GM18508 (cell line): ENCODE results near the gene SLC5A2.
"Not testable (repeated sequence)": the region's sequence is repeated elsewhere in the genome, so short reads cannot be mapped to it uniquely, and the experiment has no call there.

Experiments
- ATAC-seq: cut with Tn5 transposase; IDR thresholded peaks from one replicate; pipeline ENCODE4 v1.9.1; 2021; ENCODE audit warnings: moderate number of reproducible peaks; ENCODE audit not compliant: insufficient read depth, unreplicated experiment

Gene SLC5A2

GRCh38 chr16:31523768-31524167 is 40.8 kb downstream of the SLC5A2 start:
- ATAC-seq: not testable (repeated sequence)

DNA sequence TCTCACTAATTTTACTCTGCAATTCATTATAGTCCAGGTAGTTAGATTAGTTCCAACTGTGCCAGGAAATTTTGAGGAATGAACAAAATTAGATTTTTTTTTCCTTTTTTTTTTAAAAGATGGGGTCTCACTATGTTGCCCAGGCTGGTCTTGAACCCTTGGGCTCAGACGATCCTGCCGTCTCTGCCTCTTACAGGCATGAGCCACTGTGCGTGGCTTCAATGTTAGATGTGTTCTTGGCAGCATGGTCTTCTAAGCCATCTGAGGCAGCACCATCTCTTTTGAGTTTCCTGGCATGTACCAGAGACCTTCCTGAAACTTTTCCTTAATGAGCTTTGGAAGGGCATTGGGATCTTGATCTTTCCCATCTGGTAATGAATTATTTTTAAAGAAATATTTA is 42.2 kb downstream of the SLC5A2 start:
- no peak for ATAC-seq

GRCh38 chr16:31527734-31528274 is 44.9 kb downstream of the SLC5A2 start, which contains the start of gene AHSP:
Gene AHSP, plus strand, starts transcription at chr16:31527900. Its CDS starts 240 bp downstream, at chr16:31528140.
- ATAC-seq: no peak

DNA sequence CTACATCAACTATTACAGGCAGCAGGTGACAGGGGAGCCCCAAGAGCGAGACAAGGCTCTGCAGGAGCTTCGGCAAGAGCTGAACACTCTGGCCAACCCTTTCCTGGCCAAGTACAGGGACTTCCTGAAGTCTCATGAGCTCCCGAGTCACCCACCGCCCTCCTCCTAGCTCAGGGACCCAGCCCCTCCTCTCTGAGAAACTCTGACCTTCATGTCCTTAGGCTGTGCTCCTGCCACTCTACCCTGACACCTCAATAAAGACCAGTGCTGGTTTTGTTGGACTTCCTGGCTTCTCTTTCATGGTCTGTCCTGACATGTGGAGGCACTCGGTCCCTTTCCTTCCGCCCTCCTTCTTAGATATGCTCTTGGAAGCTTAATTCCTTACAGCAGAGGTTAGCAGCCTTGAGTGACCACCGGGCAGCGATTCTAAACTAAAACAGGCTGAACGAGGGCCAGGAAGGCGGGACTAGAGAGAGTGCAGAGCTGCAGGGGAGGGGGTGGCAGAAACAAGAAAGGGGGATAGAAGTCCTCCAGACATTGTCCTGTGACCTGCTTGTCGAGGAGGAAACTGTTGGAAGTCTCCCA is 45.7 kb downstream of the SLC5A2 start:
- no peak for ATAC-seq

DNA sequence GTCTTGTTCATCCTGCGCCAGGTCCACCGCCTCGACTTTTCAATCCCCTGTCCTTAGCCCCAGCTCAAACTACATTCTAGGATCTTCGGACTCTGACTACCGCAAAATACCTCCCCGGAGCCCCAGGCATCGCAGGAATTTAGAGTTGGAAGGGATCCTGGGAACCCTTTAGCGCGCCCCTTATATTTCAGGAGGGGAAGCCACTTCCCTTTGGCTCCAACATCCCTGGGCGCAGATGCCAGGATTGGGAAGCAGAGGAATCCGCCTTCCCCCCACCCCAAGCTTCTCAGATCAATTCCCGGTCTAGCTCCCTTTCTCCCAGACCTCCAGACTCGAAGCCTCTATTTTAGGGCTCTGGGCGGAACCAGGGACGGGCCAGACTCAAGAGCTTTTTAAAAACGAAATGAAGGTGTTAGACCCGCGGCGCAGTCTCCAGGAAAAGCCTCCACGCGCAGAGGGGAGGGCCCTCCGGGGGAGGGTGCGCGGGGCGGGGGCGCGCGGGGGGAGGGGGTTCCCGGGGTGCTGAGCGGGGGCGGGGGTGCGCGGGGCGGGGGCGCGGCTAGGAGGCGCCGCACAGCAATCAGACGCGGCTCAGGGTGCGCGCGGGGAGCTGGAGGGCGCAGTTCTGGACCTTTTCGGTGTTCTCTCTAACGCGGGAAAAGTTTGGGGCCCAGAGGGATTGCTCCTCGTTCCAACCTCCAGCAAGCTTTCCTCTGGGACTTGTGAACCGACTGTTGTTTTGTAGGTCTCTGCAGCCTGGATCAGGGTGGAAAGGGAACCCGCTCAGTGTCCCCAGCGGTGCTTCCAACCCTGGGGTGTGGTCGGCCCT is 46.4 kb downstream of the SLC5A2 start:
- ATAC-seq: no peak

GRCh38 chr16:31529937-31530312 is 47.0 kb downstream of the SLC5A2 start:
- ATAC-seq: no peak

GRCh38 chr16:31530405-31530804 is 47.5 kb downstream of the SLC5A2 start:
- ATAC-seq: no peak

DNA sequence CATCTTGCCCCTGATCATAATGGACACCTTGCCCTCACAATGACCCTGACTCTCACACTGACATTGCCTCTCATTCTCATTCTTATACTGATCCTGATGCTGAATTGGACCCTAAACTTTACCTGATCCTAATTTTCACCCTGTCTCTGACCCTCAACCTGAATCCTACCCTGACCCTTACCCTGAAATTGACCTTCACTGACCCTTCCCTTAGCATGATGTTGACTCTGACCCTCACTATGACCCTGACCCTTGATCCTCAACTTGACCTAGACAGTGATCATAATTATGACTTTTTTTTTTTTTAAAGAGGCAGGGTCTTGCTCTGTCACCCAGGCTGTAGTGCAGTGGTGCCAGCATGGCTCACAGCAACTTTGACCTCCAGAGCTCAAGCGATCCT is 48.2 kb downstream of the SLC5A2 start:
- ATAC-seq: no peak

GRCh38 chr16:31532120-31532519 is 49.2 kb downstream of the SLC5A2 start:
- no peak for ATAC-seq

DNA sequence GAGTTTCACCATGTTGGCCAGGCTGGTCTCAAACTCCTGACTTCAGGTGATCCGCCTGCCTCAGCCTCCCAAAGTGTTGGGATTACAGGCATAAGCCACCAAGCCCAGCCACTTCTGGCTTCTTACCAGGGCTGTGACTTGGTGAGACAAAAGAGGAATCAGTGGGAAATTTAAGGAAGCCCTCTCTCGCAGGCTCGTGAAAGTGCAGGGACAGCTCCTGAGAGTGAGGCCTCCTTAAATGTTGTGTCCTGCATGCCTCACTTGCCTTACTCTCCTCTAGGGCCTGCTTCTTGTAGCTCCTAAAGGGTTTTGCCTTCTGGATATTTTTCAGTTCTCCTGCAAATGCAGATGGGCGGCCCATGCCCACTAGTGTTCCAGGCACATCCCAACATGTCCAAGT is 50.0 kb downstream of the SLC5A2 start:
- no peak for ATAC-seq

DNA sequence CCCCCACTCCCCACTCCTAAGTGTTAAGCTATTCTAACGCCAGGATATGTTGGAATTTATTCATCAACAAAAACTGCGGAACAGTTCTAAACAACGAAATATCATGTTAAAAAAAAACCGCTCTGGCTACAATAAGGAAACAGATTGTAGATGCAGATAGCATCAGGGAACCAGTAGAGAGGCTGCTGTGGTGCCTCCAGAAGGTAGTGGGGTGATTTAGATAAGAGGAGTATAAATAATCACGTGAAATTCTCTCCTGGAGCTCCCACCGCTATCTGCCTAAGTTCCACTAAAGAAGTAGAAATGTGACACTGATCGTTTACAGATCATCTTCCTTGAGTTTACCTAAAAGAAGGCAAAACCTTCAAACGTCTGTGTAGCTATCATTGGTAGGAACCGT is 52.8 kb downstream of the SLC5A2 start:
- ATAC-seq: no peak

- ATAC-seq: no peak
Observed at GRCh38 chr16:31536804-31537361, 54.0 kb downstream of the SLC5A2 start.

DNA sequence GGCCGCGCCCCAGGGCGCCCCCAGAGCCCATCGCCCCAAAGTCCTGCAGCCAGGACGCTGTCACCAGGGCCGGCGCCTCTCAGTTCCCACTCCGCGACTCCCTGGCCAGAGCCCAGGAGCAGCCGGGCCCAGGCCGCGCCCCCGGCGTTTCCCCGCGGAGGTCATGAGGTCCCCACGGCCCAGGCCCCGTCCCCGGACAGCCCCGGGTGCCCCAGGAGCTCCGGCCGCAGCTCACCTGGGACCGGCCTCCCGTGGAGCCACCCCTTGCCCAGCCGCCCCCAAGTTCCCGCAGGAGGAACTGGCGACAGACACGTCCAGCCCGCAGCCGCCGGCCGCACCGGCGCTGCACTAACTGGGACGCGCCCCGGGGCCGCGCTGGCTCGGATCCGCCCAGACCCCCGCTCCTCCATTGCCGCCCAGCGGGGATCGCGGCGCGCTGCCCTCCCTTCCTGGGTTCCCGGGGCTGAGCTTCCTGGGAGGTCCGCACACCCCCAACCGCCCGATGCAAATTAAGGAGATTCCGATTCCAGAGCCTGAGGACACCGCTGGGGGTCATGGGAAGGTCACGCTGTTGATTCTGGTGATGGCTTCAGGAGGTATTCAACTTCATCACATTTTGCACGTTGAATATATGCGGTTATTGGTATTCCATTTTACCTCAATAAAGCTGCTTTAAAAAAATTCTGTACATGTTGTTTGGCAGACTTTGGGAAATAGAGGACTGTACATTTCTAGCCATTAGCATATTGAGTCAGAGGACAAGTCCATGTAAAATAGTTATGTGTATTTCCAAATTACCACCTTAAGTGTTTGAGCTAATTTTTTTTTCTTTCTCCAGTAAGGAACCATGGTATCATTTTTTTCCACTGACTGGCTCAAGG is 54.7 kb downstream of the SLC5A2 start:
- no peak for ATAC-seq

DNA sequence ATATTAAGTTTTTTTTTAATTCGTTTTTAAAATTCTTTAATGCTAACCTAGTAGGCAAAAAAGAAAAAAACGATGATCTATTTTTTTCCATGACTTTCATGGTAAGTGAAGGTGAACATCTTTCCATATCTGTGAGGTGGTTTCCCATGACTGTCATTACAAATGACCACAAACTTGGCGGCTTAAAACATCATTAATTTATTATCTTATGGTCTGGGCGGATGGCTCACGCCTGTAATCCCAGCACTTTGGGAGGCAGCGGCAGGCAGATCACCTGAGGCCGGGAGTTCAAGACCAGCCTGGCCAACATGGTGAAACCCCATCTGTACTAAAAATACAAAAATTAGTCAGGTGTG is 55.3 kb downstream of the SLC5A2 start:
- ATAC-seq: not testable (repeated sequence)

GRCh38 chr16:31539762-31540161 is 56.8 kb downstream of the SLC5A2 start:
- not testable (repeated sequence) for ATAC-seq
